Hepatocyte (in vitro differentiated cells): ENCODE data around the gene TIRAP.

Source experiments
- EZH2 ChIP-seq: fragments of 200-600 bp; sonication (generic); IDR thresholded peaks from 2 replicates; pipeline ENCODE4 v1.6.1; 2016; ENCODE audit warnings: antibody characterized with exemption, mild to moderate bottlenecking, borderline replicate concordance
- TF ChIP-seq, protein P1 (sequence below): fragments of 200-600 bp; sonication (generic); IDR thresholded peaks from 2 replicates; pipeline ENCODE4 v1.5.1; 2016; ENCODE audit warnings: antibody characterized with exemption, mild to moderate bottlenecking; ENCODE audit not compliant: poor library complexity

DNA sequence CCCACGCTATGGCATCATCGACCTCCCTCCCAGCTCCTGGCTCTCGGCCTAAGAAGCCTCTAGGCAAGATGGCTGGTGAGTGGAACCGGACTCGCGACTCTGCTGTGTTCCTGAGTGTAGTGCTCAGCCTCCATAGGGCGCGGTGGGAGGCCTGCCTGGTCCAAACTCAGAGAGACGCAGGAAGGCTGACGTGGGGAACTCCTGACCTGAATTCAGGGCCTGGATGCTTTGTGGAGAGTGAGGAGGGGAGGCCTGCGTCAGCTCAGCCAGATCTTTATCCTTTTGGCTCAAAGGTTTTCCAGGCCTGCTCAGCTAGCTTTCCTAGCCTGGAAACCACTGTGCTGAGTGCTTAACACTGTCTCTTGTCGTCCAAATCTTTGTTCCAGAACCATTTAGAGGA, 8.0 kb downstream of the TIRAP start:
- TF ChIP-seq, protein P1, sequence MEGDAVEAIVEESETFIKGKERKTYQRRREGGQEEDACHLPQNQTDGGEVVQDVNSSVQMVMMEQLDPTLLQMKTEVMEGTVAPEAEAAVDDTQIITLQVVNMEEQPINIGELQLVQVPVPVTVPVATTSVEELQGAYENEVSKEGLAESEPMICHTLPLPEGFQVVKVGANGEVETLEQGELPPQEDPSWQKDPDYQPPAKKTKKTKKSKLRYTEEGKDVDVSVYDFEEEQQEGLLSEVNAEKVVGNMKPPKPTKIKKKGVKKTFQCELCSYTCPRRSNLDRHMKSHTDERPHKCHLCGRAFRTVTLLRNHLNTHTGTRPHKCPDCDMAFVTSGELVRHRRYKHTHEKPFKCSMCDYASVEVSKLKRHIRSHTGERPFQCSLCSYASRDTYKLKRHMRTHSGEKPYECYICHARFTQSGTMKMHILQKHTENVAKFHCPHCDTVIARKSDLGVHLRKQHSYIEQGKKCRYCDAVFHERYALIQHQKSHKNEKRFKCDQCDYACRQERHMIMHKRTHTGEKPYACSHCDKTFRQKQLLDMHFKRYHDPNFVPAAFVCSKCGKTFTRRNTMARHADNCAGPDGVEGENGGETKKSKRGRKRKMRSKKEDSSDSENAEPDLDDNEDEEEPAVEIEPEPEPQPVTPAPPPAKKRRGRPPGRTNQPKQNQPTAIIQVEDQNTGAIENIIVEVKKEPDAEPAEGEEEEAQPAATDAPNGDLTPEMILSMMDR, result no peak
- no peak for TF ChIP-seq EZH2
